GM23338 (cell line): ENCODE data around the gene MRTFA. TPM values are rescaled to one million over a fixed set of nuclear protein-coding genes. Genes with fewer than 3 reads are reported as not detected.

Experiments
- ATAC-seq: fragments of 200-7000 bp; cut with Tn5 transposase; 3 replicates; pipeline ENCODE4 v1.9.1; 2020
- DNase-seq: peaks from one replicate; pipeline ENCODE4 v3.0.0-alpha.2; 2015; ENCODE audit warnings: low spot score
- H2AFZ ChIP-seq: fragments of 200-600 bp; sonication (generic); 2 replicates; pipeline ENCODE4 v1.8.0; 2016; ENCODE audit warnings: antibody characterized with exemption, mild to moderate bottlenecking, moderate library complexity
- H3F3A ChIP-seq: fragments of 200-600 bp; sonication (generic); replicated peaks from 2 replicates; pipeline ENCODE4 v1.8.0; 2017; ENCODE audit warnings: antibody characterized with exemption, mixed run types, low read depth
- H3K27ac ChIP-seq: fragments of 200-600 bp; sonication (generic); 2 replicates; pipeline ENCODE4 v1.6.1; 2016; ENCODE audit warnings: low read depth
- H3K27me3 ChIP-seq: fragments of 200-600 bp; sonication (generic); 2 replicates; pipeline ENCODE4 v1.8.0; 2016; ENCODE audit warnings: mild to moderate bottlenecking, mixed run types, moderate library complexity; ENCODE audit not compliant: insufficient read depth
- H3K36me3 ChIP-seq: fragments of 200-600 bp; sonication (generic); 2 replicates; pipeline ENCODE4 v1.8.0; 2016; ENCODE audit warnings: mild to moderate bottlenecking; ENCODE audit not compliant: insufficient read depth
- H3K4me1 ChIP-seq: fragments of 200-600 bp; sonication (generic); 2 replicates; pipeline ENCODE4 v1.8.0; 2016; ENCODE audit warnings: mild to moderate bottlenecking, moderate library complexity; ENCODE audit not compliant: insufficient read depth
- H3K4me2 ChIP-seq: fragments of 200-600 bp; sonication (generic); 2 replicates; pipeline ENCODE4 v1.7.1; 2017; ENCODE audit warnings: mixed run types
- H3K4me3 ChIP-seq: fragments of 200-600 bp; sonication (generic); 2 replicates; pipeline ENCODE4 v1.6.1; 2016; ENCODE audit warnings: mixed run types
- H3K79me2 ChIP-seq: fragments of 200-600 bp; sonication (generic); replicated peaks from 2 replicates; pipeline ENCODE4 v1.8.0; 2017; ENCODE audit warnings: mild to moderate bottlenecking; ENCODE audit not compliant: insufficient read depth
- H3K9me2 ChIP-seq: fragments of 200-600 bp; sonication (generic); 2 replicates; pipeline ENCODE4 v1.8.0; 2017; ENCODE audit not compliant: insufficient read depth
- H4K20me1 ChIP-seq: fragments of 200-600 bp; sonication (generic); replicated peaks from 2 replicates; pipeline ENCODE4 v1.8.0; 2017; ENCODE audit warnings: mild to moderate bottlenecking; ENCODE audit not compliant: insufficient read depth
- H3K27ac Mint-ChIP-seq: 2 replicates; pipeline ENCODE4 v1.8.0; 2020; ENCODE audit warnings: inconsistent platforms, mild to moderate bottlenecking, moderate library complexity, mixed read lengths
- H3K27me3 Mint-ChIP-seq: 3 replicates; pipeline ENCODE4 v1.8.0; 2022; ENCODE audit warnings: low read depth, mild to moderate bottlenecking, moderate library complexity, mixed read lengths, inconsistent platforms; ENCODE audit not compliant: insufficient read depth, poor library complexity
- H3K36me3 Mint-ChIP-seq: 3 replicates; pipeline ENCODE4 v1.8.0; 2021; ENCODE audit warnings: low read depth, mild to moderate bottlenecking, inconsistent platforms, moderate library complexity, mixed read lengths
- H3K4me1 Mint-ChIP-seq: 3 replicates; pipeline ENCODE4 v1.8.0; 2020; ENCODE audit warnings: mild to moderate bottlenecking, inconsistent platforms, mixed read lengths
- H3K4me3 Mint-ChIP-seq: 3 replicates; pipeline ENCODE4 v1.8.0; 2021; ENCODE audit warnings: moderate library complexity, mild to moderate bottlenecking, inconsistent platforms, mixed read lengths
- H3K9me3 Mint-ChIP-seq: 3 replicates; pipeline ENCODE4 v1.8.0; 2020; ENCODE audit warnings: moderate library complexity, mild to moderate bottlenecking, inconsistent platforms, mixed read lengths
- CREB1 ChIP-seq: fragments of 250-450 bp; sonication (Bioruptor Pico); IDR thresholded peaks from 2 replicates; pipeline ENCODE4 v1.5.0; 2020; ENCODE audit warnings: low read depth, mild to moderate bottlenecking, moderate library complexity
- CTCF ChIP-seq, 2 experiments: fragments of 200-600 bp in 1 of 2; sonication (generic) in 1 of 2; conservative IDR thresholded peaks; 2 replicates each; pipeline versions ENCODE4 v1.5.1 to v1.6.1; 2016 to 2017; ENCODE audit warnings: antibody characterized with exemption in 2 of 2, low read depth in 2 of 2, mild to moderate bottlenecking in 2 of 2, moderate library complexity in 1 of 2
- ETS1 ChIP-seq: IDR thresholded peaks from 2 replicates; pipeline ENCODE4 v1.6.1; 2016; ENCODE audit warnings: antibody characterized with exemption
- EZH2 ChIP-seq: fragments of 200-600 bp; sonication (generic); IDR thresholded peaks from one replicate; pipeline ENCODE4 v1.8.0; 2017; ENCODE audit warnings: antibody characterized with exemption, mild to moderate bottlenecking, low read depth; ENCODE audit not compliant: unreplicated experiment
- EZH2phosphoT487 ChIP-seq: fragments of 200-600 bp; sonication (generic); IDR thresholded peaks from one replicate; pipeline ENCODE4 v1.8.1; 2018; ENCODE audit warnings: antibody characterized with exemption; ENCODE audit not compliant: unreplicated experiment
- JUNB ChIP-seq: IDR thresholded peaks from one replicate; pipeline ENCODE4 v1.6.1; 2016; ENCODE audit warnings: antibody characterized with exemption; ENCODE audit not compliant: unreplicated experiment
- NANOG ChIP-seq: IDR thresholded peaks from 2 replicates; pipeline ENCODE4 v1.6.1; 2016; ENCODE audit warnings: antibody characterized with exemption, borderline replicate concordance
- POLR2AphosphoS5 ChIP-seq: IDR thresholded peaks from 2 replicates; pipeline ENCODE4 v1.6.1; 2016; ENCODE audit warnings: antibody characterized with exemption, low read depth
- REST ChIP-seq: IDR thresholded peaks from one replicate; pipeline ENCODE4 v1.6.1; 2018; ENCODE audit warnings: antibody characterized with exemption; ENCODE audit not compliant: unreplicated experiment
- STAT1 ChIP-seq: IDR thresholded peaks from one replicate; pipeline ENCODE4 v1.6.1; 2016; ENCODE audit warnings: antibody characterized with exemption; ENCODE audit not compliant: unreplicated experiment
- ZNF114 ChIP-seq: fragments of 250-450 bp; sonication (Bioruptor Pico); IDR thresholded peaks from 2 replicates; pipeline ENCODE4 v1.5.0; 2020; ENCODE audit warnings: mild to moderate bottlenecking, moderate library complexity
- ZNF331 ChIP-seq: fragments of 250-450 bp; sonication (Bioruptor Pico); IDR thresholded peaks from 2 replicates; pipeline ENCODE4 v1.5.0; 2020; ENCODE audit warnings: low read depth, mild to moderate bottlenecking, moderate library complexity
- polyA plus RNA-seq: library from polyadenylated mRNA; unstranded; fragments of >200 nt; fragmentation: Nextera tagmentation; extraction: Ambion mirVana; gene quantifications from 2 replicates; pipeline ENCODE4 v1.2.1, GENCODE V29; 2016
- total RNA-seq: library from RNA; depleted of rRNA; stranded (reverse); fragments of >200 nt; shearing (Covaris generic); gene quantifications from 2 replicates; pipeline ENCODE4 v1.2.3, GENCODE V29; 2014
- TF ChIP-seq, protein P1 (sequence below): fragments of 250-450 bp; sonication (Bioruptor Pico); IDR thresholded peaks from 2 replicates; pipeline ENCODE4 v1.5.0; 2020; ENCODE audit warnings: mild to moderate bottlenecking, moderate library complexity

The MRTFA gene
- total and polyA plus RNA-seq, 2 experiments from 2014 or later = 18.1 to 92.4 TPM

GRCh38 chr22:40571887-40572286 lies 64.6 kb downstream of the MRTFA start:
- H3K27ac Mint-ChIP-seq = no peak overlapping the region
- Histone ChIP-seq H3K79me2 (peaks cover 62% of the 10 kb centered on the region), H3K27ac (no peak overlapping the region), H3K4me2 (no peak overlapping the region), H3K27me3 (no peaks in the 10 kb centered on the region), H4K20me1 (no peaks in the 10 kb centered on the region; the same call in 1 of the 2 replicates), H3F3A (0 out of 2 replicates have a peak, but pooled peaks cover 3% of the 10 kb centered on the region), H3K4me1 (peaks cover 14% of the 10 kb centered on the region), H3K4me3 (no peak overlapping the region), H3K9me2 (no peaks in the 10 kb centered on the region), H2AFZ (no peak overlapping the region), H3K36me3 (0 out of 2 replicates have a peak, but pooled peaks cover 8% of the 10 kb centered on the region)
- TF ChIP-seq ZNF331 (CRISPR knock-in tag) = no peak
- TF ChIP-seq CREB1 = no peak
- TF ChIP-seq ETS1 = no peak
- TF ChIP-seq EZH2 = no peak
- TF ChIP-seq, protein P1, sequence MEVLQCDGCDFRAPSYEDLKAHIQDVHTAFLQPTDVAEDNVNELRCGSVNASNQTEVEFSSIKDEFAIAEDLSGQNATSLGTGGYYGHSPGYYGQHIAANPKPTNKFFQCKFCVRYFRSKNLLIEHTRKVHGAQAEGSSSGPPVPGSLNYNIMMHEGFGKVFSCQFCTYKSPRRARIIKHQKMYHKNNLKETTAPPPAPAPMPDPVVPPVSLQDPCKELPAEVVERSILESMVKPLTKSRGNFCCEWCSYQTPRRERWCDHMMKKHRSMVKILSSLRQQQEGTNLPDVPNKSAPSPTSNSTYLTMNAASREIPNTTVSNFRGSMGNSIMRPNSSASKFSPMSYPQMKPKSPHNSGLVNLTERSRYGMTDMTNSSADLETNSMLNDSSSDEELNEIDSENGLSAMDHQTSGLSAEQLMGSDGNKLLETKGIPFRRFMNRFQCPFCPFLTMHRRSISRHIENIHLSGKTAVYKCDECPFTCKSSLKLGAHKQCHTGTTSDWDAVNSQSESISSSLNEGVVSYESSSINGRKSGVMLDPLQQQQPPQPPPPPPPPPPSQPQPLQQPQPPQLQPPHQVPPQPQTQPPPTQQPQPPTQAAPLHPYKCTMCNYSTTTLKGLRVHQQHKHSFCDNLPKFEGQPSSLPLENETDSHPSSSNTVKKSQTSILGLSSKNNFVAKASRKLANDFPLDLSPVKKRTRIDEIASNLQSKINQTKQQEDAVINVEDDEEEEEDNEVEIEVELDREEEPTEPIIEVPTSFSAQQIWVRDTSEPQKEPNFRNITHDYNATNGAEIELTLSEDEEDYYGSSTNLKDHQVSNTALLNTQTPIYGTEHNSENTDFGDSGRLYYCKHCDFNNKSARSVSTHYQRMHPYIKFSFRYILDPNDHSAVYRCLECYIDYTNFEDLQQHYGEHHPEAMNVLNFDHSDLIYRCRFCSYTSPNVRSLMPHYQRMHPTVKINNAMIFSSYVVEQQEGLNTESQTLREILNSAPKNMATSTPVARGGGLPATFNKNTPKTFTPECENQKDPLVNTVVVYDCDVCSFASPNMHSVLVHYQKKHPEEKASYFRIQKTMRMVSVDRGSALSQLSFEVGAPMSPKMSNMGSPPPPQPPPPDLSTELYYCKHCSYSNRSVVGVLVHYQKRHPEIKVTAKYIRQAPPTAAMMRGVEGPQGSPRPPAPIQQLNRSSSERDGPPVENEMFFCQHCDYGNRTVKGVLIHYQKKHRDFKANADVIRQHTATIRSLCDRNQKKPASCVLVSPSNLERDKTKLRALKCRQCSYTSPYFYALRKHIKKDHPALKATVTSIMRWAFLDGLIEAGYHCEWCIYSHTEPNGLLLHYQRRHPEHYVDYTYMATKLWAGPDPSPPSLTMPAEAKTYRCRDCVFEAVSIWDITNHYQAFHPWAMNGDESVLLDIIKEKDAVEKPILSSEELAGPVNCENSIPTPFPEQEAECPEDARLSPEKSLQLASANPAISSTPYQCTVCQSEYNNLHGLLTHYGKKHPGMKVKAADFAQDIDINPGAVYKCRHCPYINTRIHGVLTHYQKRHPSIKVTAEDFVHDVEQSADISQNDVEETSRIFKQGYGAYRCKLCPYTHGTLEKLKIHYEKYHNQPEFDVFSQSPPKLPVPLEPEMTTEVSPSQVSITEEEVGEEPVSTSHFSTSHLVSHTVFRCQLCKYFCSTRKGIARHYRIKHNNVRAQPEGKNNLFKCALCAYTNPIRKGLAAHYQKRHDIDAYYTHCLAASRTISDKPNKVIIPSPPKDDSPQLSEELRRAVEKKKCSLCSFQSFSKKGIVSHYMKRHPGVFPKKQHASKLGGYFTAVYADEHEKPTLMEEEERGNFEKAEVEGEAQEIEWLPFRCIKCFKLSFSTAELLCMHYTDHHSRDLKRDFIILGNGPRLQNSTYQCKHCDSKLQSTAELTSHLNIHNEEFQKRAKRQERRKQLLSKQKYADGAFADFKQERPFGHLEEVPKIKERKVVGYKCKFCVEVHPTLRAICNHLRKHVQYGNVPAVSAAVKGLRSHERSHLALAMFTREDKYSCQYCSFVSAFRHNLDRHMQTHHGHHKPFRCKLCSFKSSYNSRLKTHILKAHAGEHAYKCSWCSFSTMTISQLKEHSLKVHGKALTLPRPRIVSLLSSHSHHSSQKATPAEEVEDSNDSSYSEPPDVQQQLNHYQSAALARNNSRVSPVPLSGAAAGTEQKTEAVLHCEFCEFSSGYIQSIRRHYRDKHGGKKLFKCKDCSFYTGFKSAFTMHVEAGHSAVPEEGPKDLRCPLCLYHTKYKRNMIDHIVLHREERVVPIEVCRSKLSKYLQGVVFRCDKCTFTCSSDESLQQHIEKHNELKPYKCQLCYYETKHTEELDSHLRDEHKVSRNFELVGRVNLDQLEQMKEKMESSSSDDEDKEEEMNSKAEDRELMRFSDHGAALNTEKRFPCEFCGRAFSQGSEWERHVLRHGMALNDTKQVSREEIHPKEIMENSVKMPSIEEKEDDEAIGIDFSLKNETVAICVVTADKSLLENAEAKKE = no peak
- TF ChIP-seq EZH2phosphoT487 = no peak
- TF ChIP-seq POLR2AphosphoS5 = no peak
- TF ChIP-seq ZNF114 = no peak
- no peak for TF ChIP-seq JUNB
- TF ChIP-seq REST = no peak
- no peak for TF ChIP-seq NANOG
- TF ChIP-seq STAT1 = no peak
- no peak for TF ChIP-seq CTCF (conservative IDR thresholded peaks at IDR 0.05; ENCODE audit: low read depth in 2 of 2)
- no peak for ATAC-seq
- H3K27me3 Mint-ChIP-seq = peaks cover 3% of the 10 kb centered on the region
- DNase-seq = no peak
- H3K4me1 Mint-ChIP-seq = peaks cover 2% of the 10 kb centered on the region; the same call in 2 of the 3 replicates
- no peak overlapping the region for H3K4me3 Mint-ChIP-seq
- H3K9me3 Mint-ChIP-seq = peaks cover 31% of the 10 kb centered on the region
- H3K36me3 Mint-ChIP-seq = peaks cover 43% of the 10 kb centered on the region
